HL-60 (cell line): ENCODE results near the gene COBL.

Experiments
- DNase-seq, 2 experiments: peaks; one replicate each; pipeline ENCODE4 v3.0.0-alpha.2; 2010 to 2020; ENCODE audit warnings: low read depth in 1 of 2, low spot score in 1 of 2
- H3K27ac ChIP-seq: fragments of 250-450 bp; sonication (Bioruptor Pico); replicated peaks from 2 replicates; pipeline ENCODE4 v1.5.1; 2020; ENCODE audit warnings: mild to moderate bottlenecking, moderate library complexity
- H3K27me3 ChIP-seq: fragments of 250-450 bp; sonication (Bioruptor Pico); 2 replicates; pipeline ENCODE4 v1.5.1; 2021; ENCODE audit warnings: mild to moderate bottlenecking, moderate library complexity; ENCODE audit not compliant: insufficient read depth, poor library complexity, severe bottlenecking
- H3K4me3 ChIP-seq: replicated peaks from 2 replicates; pipeline ENCODE4 v1.5.1; 2011; ENCODE audit warnings: mild to moderate bottlenecking, control low read depth, low read length; ENCODE audit not compliant: insufficient read depth
- GABPA ChIP-seq: IDR thresholded peaks from 2 replicates; pipeline ENCODE4 v1.6.1; 2012; ENCODE audit warnings: low read depth
- POLR2AphosphoS5 ChIP-seq: IDR thresholded peaks from 2 replicates; pipeline ENCODE4 v1.6.1; 2012; ENCODE audit warnings: low read depth
- SPI1 ChIP-seq: IDR thresholded peaks from 2 replicates; pipeline ENCODE4 v1.6.1; 2012; ENCODE audit warnings: low read depth, mild to moderate bottlenecking, borderline replicate concordance
- TF ChIP-seq, protein P1 (sequence below): IDR thresholded peaks from 2 replicates; pipeline ENCODE4 v1.6.1; 2012; ENCODE audit warnings: low read depth; ENCODE audit not compliant: insufficient replicate concordance
- TF ChIP-seq, protein P2 (sequence below): IDR thresholded peaks from one replicate; pipeline ENCODE4 v1.5.1; 2011; ENCODE audit warnings: low read length, control low read depth, inconsistent platforms; ENCODE audit not compliant: insufficient read depth

Gene COBL

DNA sequence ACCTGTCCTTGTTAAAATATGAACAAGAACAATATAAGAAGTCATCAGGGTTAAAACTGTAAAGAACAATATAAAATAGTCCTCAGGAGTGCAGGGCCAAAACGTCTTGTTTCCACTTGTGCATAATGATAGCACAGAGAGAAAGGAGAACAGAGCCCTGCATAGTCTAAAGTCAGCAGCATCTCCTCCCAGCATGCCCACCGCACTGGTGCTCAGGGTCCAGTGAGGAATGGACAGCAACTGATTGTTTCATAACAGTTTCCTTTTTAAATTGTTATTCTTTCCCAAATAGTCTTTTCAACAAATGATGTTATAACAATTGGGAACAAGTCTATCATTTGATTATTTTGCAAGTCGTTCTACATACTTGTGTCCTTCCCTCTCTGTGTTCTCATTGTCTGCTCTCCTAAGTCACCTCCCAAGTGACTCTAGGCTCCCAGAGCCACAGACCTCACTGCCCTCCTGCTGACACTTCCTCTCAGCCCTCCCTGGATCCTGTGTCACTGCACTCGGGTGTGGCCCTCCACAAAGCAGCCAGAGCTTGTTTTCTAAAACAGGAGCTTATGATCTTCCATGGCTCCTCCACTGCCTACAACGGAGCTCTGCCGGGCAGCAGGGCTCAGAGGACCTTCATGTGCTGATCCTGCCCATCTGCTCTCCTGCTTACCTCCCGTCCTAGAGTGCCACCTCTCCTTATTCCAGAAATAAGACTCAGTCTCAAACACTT, 27.6 kb downstream of the COBL start:
- Histone ChIP-seq H3K4me3 (no peak overlapping the region), H3K27me3 (no peaks in the 10 kb centered on the region), H3K27ac (no peak overlapping the region)
- no peak for DNase-seq
- TF ChIP-seq SPI1: no peak
- no peak for TF ChIP-seq GABPA
- no peak for TF ChIP-seq POLR2AphosphoS5
- TF ChIP-seq, protein P1, sequence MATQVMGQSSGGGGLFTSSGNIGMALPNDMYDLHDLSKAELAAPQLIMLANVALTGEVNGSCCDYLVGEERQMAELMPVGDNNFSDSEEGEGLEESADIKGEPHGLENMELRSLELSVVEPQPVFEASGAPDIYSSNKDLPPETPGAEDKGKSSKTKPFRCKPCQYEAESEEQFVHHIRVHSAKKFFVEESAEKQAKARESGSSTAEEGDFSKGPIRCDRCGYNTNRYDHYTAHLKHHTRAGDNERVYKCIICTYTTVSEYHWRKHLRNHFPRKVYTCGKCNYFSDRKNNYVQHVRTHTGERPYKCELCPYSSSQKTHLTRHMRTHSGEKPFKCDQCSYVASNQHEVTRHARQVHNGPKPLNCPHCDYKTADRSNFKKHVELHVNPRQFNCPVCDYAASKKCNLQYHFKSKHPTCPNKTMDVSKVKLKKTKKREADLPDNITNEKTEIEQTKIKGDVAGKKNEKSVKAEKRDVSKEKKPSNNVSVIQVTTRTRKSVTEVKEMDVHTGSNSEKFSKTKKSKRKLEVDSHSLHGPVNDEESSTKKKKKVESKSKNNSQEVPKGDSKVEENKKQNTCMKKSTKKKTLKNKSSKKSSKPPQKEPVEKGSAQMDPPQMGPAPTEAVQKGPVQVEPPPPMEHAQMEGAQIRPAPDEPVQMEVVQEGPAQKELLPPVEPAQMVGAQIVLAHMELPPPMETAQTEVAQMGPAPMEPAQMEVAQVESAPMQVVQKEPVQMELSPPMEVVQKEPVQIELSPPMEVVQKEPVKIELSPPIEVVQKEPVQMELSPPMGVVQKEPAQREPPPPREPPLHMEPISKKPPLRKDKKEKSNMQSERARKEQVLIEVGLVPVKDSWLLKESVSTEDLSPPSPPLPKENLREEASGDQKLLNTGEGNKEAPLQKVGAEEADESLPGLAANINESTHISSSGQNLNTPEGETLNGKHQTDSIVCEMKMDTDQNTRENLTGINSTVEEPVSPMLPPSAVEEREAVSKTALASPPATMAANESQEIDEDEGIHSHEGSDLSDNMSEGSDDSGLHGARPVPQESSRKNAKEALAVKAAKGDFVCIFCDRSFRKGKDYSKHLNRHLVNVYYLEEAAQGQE: no peak

- no peak for TF ChIP-seq POLR2AphosphoS5
- TF ChIP-seq, protein P2, sequence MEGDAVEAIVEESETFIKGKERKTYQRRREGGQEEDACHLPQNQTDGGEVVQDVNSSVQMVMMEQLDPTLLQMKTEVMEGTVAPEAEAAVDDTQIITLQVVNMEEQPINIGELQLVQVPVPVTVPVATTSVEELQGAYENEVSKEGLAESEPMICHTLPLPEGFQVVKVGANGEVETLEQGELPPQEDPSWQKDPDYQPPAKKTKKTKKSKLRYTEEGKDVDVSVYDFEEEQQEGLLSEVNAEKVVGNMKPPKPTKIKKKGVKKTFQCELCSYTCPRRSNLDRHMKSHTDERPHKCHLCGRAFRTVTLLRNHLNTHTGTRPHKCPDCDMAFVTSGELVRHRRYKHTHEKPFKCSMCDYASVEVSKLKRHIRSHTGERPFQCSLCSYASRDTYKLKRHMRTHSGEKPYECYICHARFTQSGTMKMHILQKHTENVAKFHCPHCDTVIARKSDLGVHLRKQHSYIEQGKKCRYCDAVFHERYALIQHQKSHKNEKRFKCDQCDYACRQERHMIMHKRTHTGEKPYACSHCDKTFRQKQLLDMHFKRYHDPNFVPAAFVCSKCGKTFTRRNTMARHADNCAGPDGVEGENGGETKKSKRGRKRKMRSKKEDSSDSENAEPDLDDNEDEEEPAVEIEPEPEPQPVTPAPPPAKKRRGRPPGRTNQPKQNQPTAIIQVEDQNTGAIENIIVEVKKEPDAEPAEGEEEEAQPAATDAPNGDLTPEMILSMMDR: no peak
- TF ChIP-seq, protein P1: no peak
- no peak for TF ChIP-seq GABPA
- TF ChIP-seq SPI1: no peak
- no peak for DNase-seq
- H3K27ac ChIP-seq: no peak overlapping the region
- peaks cover 1% of the 10 kb centered on the region for H3K27me3 ChIP-seq
- no peak overlapping the region for H3K4me3 ChIP-seq
These were observed 30.2 kb downstream of the COBL start for GRCh38 chr7:51286401-51286800.

DNA sequence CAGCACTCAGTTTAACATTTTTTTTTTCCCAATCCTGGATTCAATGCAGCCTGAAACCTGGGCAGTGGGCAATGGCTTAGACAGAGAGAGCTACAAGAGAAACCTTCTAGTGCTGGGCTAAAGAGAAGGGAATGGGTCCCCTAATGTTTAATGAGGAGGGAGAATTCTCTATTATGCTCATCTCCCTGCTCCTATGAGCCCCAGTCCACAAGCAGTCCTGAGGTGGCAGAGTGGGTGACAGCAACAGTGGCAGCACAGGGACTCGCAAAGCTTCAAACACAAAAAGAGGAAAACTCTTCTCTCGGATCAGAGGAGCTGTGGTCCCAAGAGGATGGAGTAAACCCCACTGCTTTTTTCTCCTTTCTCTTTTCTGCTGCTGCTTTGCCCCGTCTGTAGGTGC, 36.5 kb downstream of the COBL start:
- DNase-seq: no peak
- no peak overlapping the region for H3K27ac ChIP-seq
- no peak overlapping the region for H3K4me3 ChIP-seq
- TF ChIP-seq POLR2AphosphoS5: no peak
- TF ChIP-seq, protein P1: no peak
- peaks cover 2% of the 10 kb centered on the region for H3K27me3 ChIP-seq

- TF ChIP-seq POLR2AphosphoS5: no peak
- TF ChIP-seq, protein P1: no peak
- no peak for TF ChIP-seq GABPA
- TF ChIP-seq, protein P2: no peak
- no peak for TF ChIP-seq SPI1
- Histone ChIP-seq H3K27ac (no peak overlapping the region), H3K4me3 (no peak overlapping the region), H3K27me3 (peaks cover 2% of the 10 kb centered on the region)
- no peak for DNase-seq
These were observed 37.1 kb downstream of the COBL start for GRCh38 chr7:51279391-51280023.
